A673 (cell line): Measurements from ENCODE around the gene ABCD1.

ENCODE experiments used
- CTCF ChIP-seq: fragments of 300-800, 200-600 bp; sonication (generic); conservative IDR thresholded peaks from 2 replicates; pipeline ENCODE4 v1.5.1; 2017; ENCODE audit warnings: low read depth, mild to moderate bottlenecking, antibody characterized with exemption, low read length, moderate library complexity, mixed read lengths
- EZH2 ChIP-seq: fragments of 200-600 bp; sonication (generic); IDR thresholded peaks from 2 replicates; pipeline ENCODE4 v1.6.1; 2017; ENCODE audit warnings: borderline replicate concordance, low read depth, mild to moderate bottlenecking, mixed read lengths, antibody characterized with exemption, low read length; ENCODE audit not compliant: poor library complexity, severe bottlenecking

- no peak for TF ChIP-seq CTCF
- TF ChIP-seq EZH2, result no peak
These were observed 26.5 kb upstream of the ABCD1 start for GRCh38 chrX:153697924-153698865.
